Measurements from ENCODE around the gene SLC2A9.

GRCh38 chr4:9849538-9849920 is 171.8 kb downstream of the SLC2A9 start:
- TF ChIP-seq, protein P1, sequence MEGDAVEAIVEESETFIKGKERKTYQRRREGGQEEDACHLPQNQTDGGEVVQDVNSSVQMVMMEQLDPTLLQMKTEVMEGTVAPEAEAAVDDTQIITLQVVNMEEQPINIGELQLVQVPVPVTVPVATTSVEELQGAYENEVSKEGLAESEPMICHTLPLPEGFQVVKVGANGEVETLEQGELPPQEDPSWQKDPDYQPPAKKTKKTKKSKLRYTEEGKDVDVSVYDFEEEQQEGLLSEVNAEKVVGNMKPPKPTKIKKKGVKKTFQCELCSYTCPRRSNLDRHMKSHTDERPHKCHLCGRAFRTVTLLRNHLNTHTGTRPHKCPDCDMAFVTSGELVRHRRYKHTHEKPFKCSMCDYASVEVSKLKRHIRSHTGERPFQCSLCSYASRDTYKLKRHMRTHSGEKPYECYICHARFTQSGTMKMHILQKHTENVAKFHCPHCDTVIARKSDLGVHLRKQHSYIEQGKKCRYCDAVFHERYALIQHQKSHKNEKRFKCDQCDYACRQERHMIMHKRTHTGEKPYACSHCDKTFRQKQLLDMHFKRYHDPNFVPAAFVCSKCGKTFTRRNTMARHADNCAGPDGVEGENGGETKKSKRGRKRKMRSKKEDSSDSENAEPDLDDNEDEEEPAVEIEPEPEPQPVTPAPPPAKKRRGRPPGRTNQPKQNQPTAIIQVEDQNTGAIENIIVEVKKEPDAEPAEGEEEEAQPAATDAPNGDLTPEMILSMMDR (IDR thresholded peaks at IDR 0.05): no peak
- no peak for TF ChIP-seq POLR2AphosphoS5 (IDR thresholded peaks at IDR 0.05)
